ENCODE data around the gene HPGDS.
"Not testable (repeated sequence)": the region's sequence is repeated elsewhere in the genome, so short reads cannot be mapped to it uniquely, and the experiment has no call there.

Gene HPGDS

GRCh38 chr4:94306713-94307112, 35.9 kb downstream of the HPGDS start:
- no peak for DNase-seq

- no peak for DNase-seq
These were observed 37.0 kb downstream of the HPGDS start for GRCh38 chr4:94305466-94306225.

GRCh38 chr4:94304365-94304971, 38.2 kb downstream of the HPGDS start:
- DNase-seq = peak; percentile 25

GRCh38 chr4:94302191-94302590, 40.4 kb downstream of the HPGDS start:
- DNase-seq = peak; percentile 7

GRCh38 chr4:94298725-94299252, 43.8 kb downstream of the HPGDS start:
- no peak for DNase-seq

GRCh38 chr4:94295473-94295872, 47.2 kb downstream of the HPGDS start:
- not testable (repeated sequence) for DNase-seq

GRCh38 chr4:94293981-94294380, 48.7 kb downstream of the HPGDS start:
- DNase-seq = not testable (repeated sequence)

GRCh38 chr4:94290245-94290644, 52.4 kb downstream of the HPGDS start:
- no peak for DNase-seq

- DNase-seq = no peak
These were observed 57.0 kb downstream of the HPGDS start for GRCh38 chr4:94285666-94286065.

- DNase-seq = no peak
These were observed 57.7 kb downstream of the HPGDS start for GRCh38 chr4:94284889-94285288.

GRCh38 chr4:94278781-94279180, 63.9 kb downstream of the HPGDS start:
- DNase-seq = no peak

GRCh38 chr4:94277534-94277933, 65.1 kb downstream of the HPGDS start:
- no peak for DNase-seq

- DNase-seq = no peak
These were observed 66.4 kb downstream of the HPGDS start for GRCh38 chr4:94276204-94276603.

- no peak for DNase-seq
These were observed 67.7 kb downstream of the HPGDS start for GRCh38 chr4:94274912-94275311.

- DNase-seq = no peak
These were observed 71.4 kb downstream of the HPGDS start for GRCh38 chr4:94271248-94271647.

- no peak for DNase-seq
These were observed 75.6 kb downstream of the HPGDS start for GRCh38 chr4:94267037-94267436.

- no peak for DNase-seq
These were observed 80.2 kb downstream of the HPGDS start for GRCh38 chr4:94262163-94263016.

- no peak for DNase-seq
These were observed 85.8 kb downstream of the HPGDS start for GRCh38 chr4:94256828-94257227.

- no peak for DNase-seq
These were observed 86.4 kb downstream of the HPGDS start for GRCh38 chr4:94256144-94256783.

- no peak for DNase-seq
These were observed 89.6 kb downstream of the HPGDS start for GRCh38 chr4:94253036-94253435.

GRCh38 chr4:94251094-94251493, 91.5 kb downstream of the HPGDS start:
- no peak for DNase-seq
